Measurements from ENCODE around the gene PLCD1. TPM values are rescaled to one million over a fixed set of nuclear protein-coding genes. Genes with fewer than 3 reads are reported as not detected.

Gene PLCD1
- total RNA-seq, 1 experiment from 2014 or later: 27.1 TPM

GRCh38 chr3:38006445-38006995, 22.9 kb downstream of the PLCD1 start:
- Histone ChIP-seq H2AK5ac (ENCODE audit: insufficient read length, low read length) (no peak overlapping the region), H3K27ac (ENCODE audit: insufficient read length, low read depth, low read length) (no peak overlapping the region), H3K4me2 (ENCODE audit: insufficient read depth, insufficient read length, low read length) (no peak overlapping the region), H3K14ac (ENCODE audit: insufficient read depth, low read length) (no peak overlapping the region), H3K23ac (ENCODE audit: insufficient read length, low read depth, low read length) (no peak overlapping the region), H4K91ac (ENCODE audit: insufficient read length, low read depth, low read length) (no peak overlapping the region), H3K9me3 (ENCODE audit: control insufficient read depth, low read depth, low read length) (no peaks in the 10 kb centered on the region), H3K23me2 (ENCODE audit: insufficient read length, low read depth, low read length, poor library complexity, severe bottlenecking) (no peaks in the 10 kb centered on the region), H3K79me2 (ENCODE audit: insufficient read depth, low read length) (no peaks in the 10 kb centered on the region), H3K27me3 (ENCODE audit: insufficient read depth, low read length) (no peaks in the 10 kb centered on the region), H2BK12ac (ENCODE audit: insufficient read length, low read depth, low read length) (no peak overlapping the region), H3K9ac (ENCODE audit: extremely low read depth, insufficient read length, low read length) (no peak overlapping the region), H4K5ac (ENCODE audit: insufficient read length, low read depth, low read length) (no peak overlapping the region), H3K79me1 (ENCODE audit: insufficient read depth, low read depth, low read length, poor library complexity, severe bottlenecking) (no peaks in the 10 kb centered on the region), H3K56ac (ENCODE audit: insufficient read length, low read depth, low read length) (no peak overlapping the region), H4K8ac (replicated peaks; ENCODE audit: insufficient read length, low read depth, low read length) (no peak overlapping the region), H2AFZ (ENCODE audit: low read length) (no peak overlapping the region), H4K20me1 (ENCODE audit: control insufficient read depth, insufficient read depth, insufficient read length) (no peaks in the 10 kb centered on the region), H2BK5ac (ENCODE audit: insufficient read length, low read length) (no peak overlapping the region), H2BK120ac (ENCODE audit: low read depth, low read length, poor library complexity, severe bottlenecking) (no peak overlapping the region), H3K4me1 (ENCODE audit: insufficient read depth, low read length) (no peaks in the 10 kb centered on the region), H2BK15ac (ENCODE audit: low read depth, low read length) (no peak overlapping the region), H3K18ac (ENCODE audit: insufficient read length, low read depth, low read length) (no peak overlapping the region), H3K4ac (ENCODE audit: low read depth, low read length) (no peak overlapping the region), H3T11ph (ENCODE audit: low read length) (no peak overlapping the region), H2BK20ac (ENCODE audit: low read depth, low read length, poor library complexity, severe bottlenecking) (no peak overlapping the region)
- no peak overlapping the region for H3K27ac Mint-ChIP-seq
- no peak for DNase-seq
- H3K27me3 Mint-ChIP-seq (ENCODE audit: low read depth): no peaks in the 10 kb centered on the region
- TF ChIP-seq CTCF (conservative IDR thresholded peaks at IDR 0.05): no peak
- no CpG with 5 or more reads among the region's 16 CpGs for WGBS (ENCODE audit: extremely low coverage, insufficient read length, low lambda C conversion rate)
- H3K9me3 Mint-ChIP-seq: no peaks in the 10 kb centered on the region; a peak in 1 of 5 replicates
- no peak overlapping the region for H3K4me3 Mint-ChIP-seq
- peaks cover 7 to 8% of the 10 kb centered on the region in 2 experiments for H3K4me1 Mint-ChIP-seq
- peaks cover 0 to 17% (median 16%) of the 10 kb centered on the region in 3 experiments; a peak in 6 of 7 replicates for H3K36me3 Mint-ChIP-seq (ENCODE audit: insufficient read depth in 1 of 3, low read depth in 3 of 3)

All from H9 (cell line).